HUDEP-2 (cell line): Measurements from ENCODE around the gene PPT1.

Experiments used
- DNase-seq, 76 experiments: peaks; one replicate each; lab custom pipeline; 2025; ENCODE audit not compliant: unreplicated experiment in 76 of 76; lab: John Stamatoyannopoulos, UW

The PPT1 gene

GRCh38 chr1:40032240-40032891 is 64.7 kb downstream of the PPT1 start:
- DNase-seq = peak in 39 of 76 experiments; percentile 1 to 53 (median 18)

- no peak for DNase-seq
Measured at GRCh38 chr1:40030528-40031135, 66.4 kb downstream of the PPT1 start.

GRCh38 chr1:40029608-40030007 is 67.4 kb downstream of the PPT1 start:
- peak in 2 of 76 experiments; percentile 6 to 42 for DNase-seq

GRCh38 chr1:40027647-40028046 is 69.4 kb downstream of the PPT1 start:
- no peak for DNase-seq

- no peak for DNase-seq
Measured at GRCh38 chr1:40024671-40025070, 72.4 kb downstream of the PPT1 start.

- DNase-seq = no peak
Measured at GRCh38 chr1:40023379-40023944, 73.6 kb downstream of the PPT1 start.
